ENCODE data around the gene VAC14. TPM values are rescaled to one million over a fixed set of nuclear protein-coding genes. Genes with fewer than 3 reads are reported as not detected.

Gene VAC14
- total and polyA plus RNA-seq, 2 experiments from 2014 or later = 27.1 to 32.4 TPM

- in situ Hi-C loops (cut with MboI) = loop anchor here (25.0 kb wide), 1 partner anchor 378 kb away; no protein-coding TSS in a partner anchor
- TF ChIP-seq EZH2 (IDR thresholded peaks at IDR 0.05; ENCODE audit: insufficient read depth, poor library complexity, severe bottlenecking) (no peak), EZH2phosphoT487 (IDR thresholded peaks at IDR 0.05; ENCODE audit: insufficient read depth, low read depth) (no peak)
- no peak overlapping the region for H3K4me2 ChIP-seq (ENCODE audit: unreplicated experiment)
- no peaks in the 10 kb centered on the region for H3K36me3 ChIP-seq (ENCODE audit: low read depth)
- 95 to 97% methylated on average over 8 of the region's 8 CpGs for WGBS, 2 experiments (ENCODE audit: low coverage in 1 of 2, low lambda C conversion rate in 2 of 2, missing lambda C conversion rate in 2 of 2)
- no peaks in the 10 kb centered on the region for H3K27me3 ChIP-seq (replicated peaks; ENCODE audit: insufficient read depth)
- H3K79me2 ChIP-seq (ENCODE audit: insufficient read depth) = no peaks in the 10 kb centered on the region
- DNase-seq = no peak
- no peak overlapping the region for H3K4me3 ChIP-seq
- peaks cover 17% of the 10 kb centered on the region for H3F3A ChIP-seq (ENCODE audit: insufficient read depth)
- H4K20me1 ChIP-seq (ENCODE audit: insufficient read depth) = no peaks in the 10 kb centered on the region
- H3K9me3 ChIP-seq (ENCODE audit: low read depth) = no peaks in the 10 kb centered on the region
- H2AFZ ChIP-seq = no peak overlapping the region
- H3K9ac ChIP-seq = no peak overlapping the region
- H3K9me2 ChIP-seq (ENCODE audit: insufficient read depth) = no peaks in the 10 kb centered on the region
- no peak overlapping the region for H3K27ac ChIP-seq
- H3K4me1 ChIP-seq (ENCODE audit: insufficient read depth) = peaks cover 25% of the 10 kb centered on the region
These were observed 35.5 kb downstream of the VAC14 start for GRCh38 chr16:70765491-70765890.

GRCh38 chr16:70764632-70765031 lies 36.3 kb downstream of the VAC14 start:
- TF ChIP-seq EZH2phosphoT487 (IDR thresholded peaks at IDR 0.05; ENCODE audit: insufficient read depth, low read depth) (no peak), EZH2 (IDR thresholded peaks at IDR 0.05; ENCODE audit: insufficient read depth, poor library complexity, severe bottlenecking) (no peak)
- peaks cover 26% of the 10 kb centered on the region for H3F3A ChIP-seq (ENCODE audit: insufficient read depth)
- no peaks in the 10 kb centered on the region for H3K36me3 ChIP-seq (ENCODE audit: low read depth)
- H3K27me3 ChIP-seq (replicated peaks; ENCODE audit: insufficient read depth) = no peaks in the 10 kb centered on the region
- no peak overlapping the region for H2AFZ ChIP-seq
- H3K9me3 ChIP-seq (ENCODE audit: low read depth) = no peaks in the 10 kb centered on the region
- no peak for DNase-seq
- in situ Hi-C loops (cut with MboI) = loop anchor here (25.0 kb wide), 1 partner anchor 377 kb away; no protein-coding TSS in a partner anchor
- no peak overlapping the region for H3K9ac ChIP-seq
- H3K4me1 ChIP-seq (ENCODE audit: insufficient read depth) = peaks cover 33% of the 10 kb centered on the region
- H3K4me2 ChIP-seq (ENCODE audit: unreplicated experiment) = no peak overlapping the region
- no peak overlapping the region for H3K4me3 ChIP-seq
- 77 to 79% methylated on average over 10 of the region's 10 CpGs for WGBS, 2 experiments (ENCODE audit: low coverage in 1 of 2, low lambda C conversion rate in 2 of 2, missing lambda C conversion rate in 2 of 2)
- H3K9me2 ChIP-seq (ENCODE audit: insufficient read depth) = no peaks in the 10 kb centered on the region
- H3K79me2 ChIP-seq (ENCODE audit: insufficient read depth) = no peaks in the 10 kb centered on the region
- no peak overlapping the region for H3K27ac ChIP-seq
- no peaks in the 10 kb centered on the region for H4K20me1 ChIP-seq (ENCODE audit: insufficient read depth)

- H3F3A ChIP-seq (ENCODE audit: insufficient read depth) = peaks cover 29% of the 10 kb centered on the region
- DNase-seq = peak; percentile 34
- peak overlapping the region; percentile 51 for H3K4me2 ChIP-seq (ENCODE audit: unreplicated experiment)
- peak overlapping the region; percentile 85 for H3K27ac ChIP-seq
- no peaks in the 10 kb centered on the region for H3K79me2 ChIP-seq (ENCODE audit: insufficient read depth)
- no peak overlapping the region for H2AFZ ChIP-seq
- H3K9me2 ChIP-seq (ENCODE audit: insufficient read depth) = no peaks in the 10 kb centered on the region
- TF ChIP-seq EZH2 (IDR thresholded peaks at IDR 0.05; ENCODE audit: insufficient read depth, poor library complexity, severe bottlenecking) (no peak), EZH2phosphoT487 (IDR thresholded peaks at IDR 0.05; ENCODE audit: insufficient read depth, low read depth) (no peak)
- no peaks in the 10 kb centered on the region for H3K27me3 ChIP-seq (replicated peaks; ENCODE audit: insufficient read depth)
- peaks cover 19% of the 10 kb centered on the region for H3K4me1 ChIP-seq (ENCODE audit: insufficient read depth)
- in situ Hi-C loops (cut with MboI) = loop anchor here (25.0 kb wide), 1 partner anchor 373 kb away; no protein-coding TSS in a partner anchor
- no peaks in the 10 kb centered on the region for H3K9me3 ChIP-seq (ENCODE audit: low read depth)
- H3K4me3 ChIP-seq = no peak overlapping the region
- no peaks in the 10 kb centered on the region; the same call in 1 of the 2 replicates for H3K36me3 ChIP-seq (ENCODE audit: low read depth)
- H4K20me1 ChIP-seq (ENCODE audit: insufficient read depth) = no peaks in the 10 kb centered on the region
- WGBS, 2 experiments (ENCODE audit: low coverage in 1 of 2, low lambda C conversion rate in 2 of 2, missing lambda C conversion rate in 2 of 2) = 45 to 53% methylated on average over 3 of the region's 3 CpGs
- H3K9ac ChIP-seq = peak overlapping the region; percentile 66
These were observed 40.7 kb downstream of the VAC14 start for GRCh38 chr16:70760221-70760620.

GRCh38 chr16:70759666-70760065 lies 41.3 kb downstream of the VAC14 start:
- no peak overlapping the region for H3K4me3 ChIP-seq
- no peak overlapping the region for H3K4me2 ChIP-seq (ENCODE audit: unreplicated experiment)
- no peaks in the 10 kb centered on the region for H3K27me3 ChIP-seq (replicated peaks; ENCODE audit: insufficient read depth)
- H3K36me3 ChIP-seq (ENCODE audit: low read depth) = no peaks in the 10 kb centered on the region; the same call in 1 of the 2 replicates
- 97 to 98% methylated on average over 9 of the region's 9 CpGs for WGBS, 2 experiments (ENCODE audit: low coverage in 1 of 2, low lambda C conversion rate in 2 of 2, missing lambda C conversion rate in 2 of 2)
- in situ Hi-C loops (cut with MboI) = loop anchor here (25.0 kb wide), 1 partner anchor 372 kb away; no protein-coding TSS in a partner anchor
- no peaks in the 10 kb centered on the region for H3K79me2 ChIP-seq (ENCODE audit: insufficient read depth)
- H3K9me3 ChIP-seq (ENCODE audit: low read depth) = no peaks in the 10 kb centered on the region
- TF ChIP-seq EZH2phosphoT487 (IDR thresholded peaks at IDR 0.05; ENCODE audit: insufficient read depth, low read depth) (no peak), EZH2 (IDR thresholded peaks at IDR 0.05; ENCODE audit: insufficient read depth, poor library complexity, severe bottlenecking) (no peak)
- H3K9me2 ChIP-seq (ENCODE audit: insufficient read depth) = no peaks in the 10 kb centered on the region
- peaks cover 29% of the 10 kb centered on the region for H3F3A ChIP-seq (ENCODE audit: insufficient read depth)
- peak overlapping the region; percentile 85; the same call in 1 of the 2 replicates for H3K27ac ChIP-seq
- DNase-seq = no peak
- no peak overlapping the region for H3K9ac ChIP-seq
- no peak overlapping the region for H2AFZ ChIP-seq
- H4K20me1 ChIP-seq (ENCODE audit: insufficient read depth) = no peaks in the 10 kb centered on the region
- peaks cover 19% of the 10 kb centered on the region for H3K4me1 ChIP-seq (ENCODE audit: insufficient read depth)

All from GM23248 (cell line).